HG03097 (cell line): Measurements from ENCODE around the gene TTLL9.

Source experiments
- ATAC-seq: cut with Tn5 transposase; IDR thresholded peaks from one replicate; pipeline ENCODE4 v1.9.1; 2021; ENCODE audit not compliant: unreplicated experiment, low FRiP score

Gene TTLL9

DNA sequence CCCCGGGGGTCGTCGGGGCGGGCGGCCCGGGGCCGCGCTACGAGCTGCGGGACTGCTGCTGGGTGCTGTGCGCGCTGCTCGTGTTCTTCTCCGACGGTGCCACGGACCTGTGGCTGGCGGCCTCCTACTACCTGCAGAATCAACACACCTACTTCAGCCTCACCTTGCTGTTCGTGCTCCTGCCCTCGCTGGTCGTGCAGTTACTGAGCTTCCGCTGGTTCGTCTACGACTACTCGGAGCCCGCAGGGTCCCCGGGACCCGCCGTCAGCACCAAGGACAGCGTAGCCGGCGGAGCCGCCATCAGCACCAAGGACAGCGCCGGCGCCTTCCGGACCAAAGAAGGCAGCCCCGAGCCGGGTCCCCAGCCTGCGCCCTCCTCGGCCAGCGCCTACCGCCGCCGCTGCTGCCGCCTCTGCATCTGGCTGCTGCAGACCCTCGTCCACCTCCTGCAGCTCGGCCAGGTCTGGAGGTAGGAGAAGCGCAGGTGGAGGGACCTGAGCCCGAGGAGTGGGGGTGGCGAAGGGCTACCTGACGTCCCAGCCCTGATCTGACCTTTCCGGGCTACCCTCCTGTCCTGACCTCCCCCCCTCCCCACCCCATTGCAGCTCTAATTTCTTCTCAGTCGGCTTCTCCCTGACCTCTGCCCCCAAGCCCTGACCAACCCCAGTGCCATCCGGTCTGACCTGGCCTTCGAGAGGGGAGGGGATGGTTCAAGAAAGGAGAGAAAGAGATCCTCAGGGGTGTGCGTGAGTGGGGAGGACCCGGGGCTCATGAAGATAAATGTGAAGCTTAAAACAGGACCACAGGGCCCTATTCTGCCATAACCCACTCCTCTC lies 98.1 kb downstream of the TTLL9 start:
- ATAC-seq = no peak

DNA sequence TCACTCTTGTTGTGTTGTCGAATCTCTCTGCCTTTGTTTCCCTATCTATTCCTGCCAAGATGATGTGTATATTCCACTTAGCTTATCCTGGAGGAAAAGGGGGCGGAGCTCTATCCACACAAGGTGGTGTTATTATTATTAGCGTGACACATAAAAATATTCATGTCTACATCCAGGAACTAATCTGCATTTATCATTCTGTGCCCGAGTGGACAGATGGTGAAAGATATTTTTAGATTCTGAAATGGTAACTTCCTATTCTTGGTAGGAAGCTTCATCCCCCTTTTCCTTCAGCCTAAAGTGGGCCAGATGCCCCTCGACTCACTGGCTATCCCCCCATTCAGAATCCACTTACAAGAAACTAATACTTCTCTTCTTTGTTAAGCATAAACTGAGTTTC lies 99.6 kb downstream of the TTLL9 start:
- ATAC-seq = no peak

DNA sequence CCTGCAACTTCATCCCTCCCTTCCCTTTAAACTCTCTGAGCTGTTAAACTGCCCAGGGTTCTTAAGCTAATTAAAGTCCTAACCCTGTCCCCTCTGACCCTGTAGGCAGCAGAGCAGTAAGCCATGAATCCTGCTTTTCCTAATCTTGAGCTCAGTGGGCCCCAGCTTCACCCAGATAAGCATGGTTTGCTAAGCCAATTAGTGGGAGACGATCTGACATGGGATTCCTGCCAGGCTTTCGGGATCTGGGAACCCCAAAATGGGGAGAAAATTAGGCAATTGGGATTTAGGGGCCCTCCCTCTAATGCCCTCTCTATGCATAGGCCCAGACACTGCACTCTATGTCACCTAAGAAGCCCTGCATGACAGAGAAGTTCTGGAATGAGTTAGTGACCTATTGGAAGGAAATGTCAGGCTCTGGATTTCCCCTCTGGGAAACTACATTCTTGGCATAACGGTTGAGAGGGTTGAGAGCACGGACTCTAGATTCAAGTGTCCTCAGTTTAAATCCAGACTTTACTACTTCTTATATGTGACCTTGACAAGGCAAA lies 102.1 kb downstream of the TTLL9 start:
- ATAC-seq = no peak

DNA sequence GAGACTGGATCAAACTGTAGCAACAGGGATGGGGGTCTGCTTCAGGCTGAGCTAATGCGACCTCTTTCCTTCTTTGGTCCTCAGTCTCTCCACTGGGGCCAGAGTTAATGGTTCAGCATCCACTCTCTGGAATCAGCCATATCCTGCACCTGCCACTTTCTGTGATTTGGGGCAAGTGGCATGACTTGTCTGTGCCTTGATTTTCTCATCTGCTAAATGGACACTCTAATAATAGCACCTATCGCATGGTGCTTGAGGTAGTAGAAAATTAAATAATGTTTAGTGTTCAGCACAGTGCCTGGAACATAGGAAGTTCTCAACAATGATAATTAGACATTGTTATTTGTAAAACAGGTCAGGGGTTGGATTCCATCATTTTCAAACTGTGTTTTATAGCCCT lies 103.9 kb downstream of the TTLL9 start:
- no peak for ATAC-seq

DNA sequence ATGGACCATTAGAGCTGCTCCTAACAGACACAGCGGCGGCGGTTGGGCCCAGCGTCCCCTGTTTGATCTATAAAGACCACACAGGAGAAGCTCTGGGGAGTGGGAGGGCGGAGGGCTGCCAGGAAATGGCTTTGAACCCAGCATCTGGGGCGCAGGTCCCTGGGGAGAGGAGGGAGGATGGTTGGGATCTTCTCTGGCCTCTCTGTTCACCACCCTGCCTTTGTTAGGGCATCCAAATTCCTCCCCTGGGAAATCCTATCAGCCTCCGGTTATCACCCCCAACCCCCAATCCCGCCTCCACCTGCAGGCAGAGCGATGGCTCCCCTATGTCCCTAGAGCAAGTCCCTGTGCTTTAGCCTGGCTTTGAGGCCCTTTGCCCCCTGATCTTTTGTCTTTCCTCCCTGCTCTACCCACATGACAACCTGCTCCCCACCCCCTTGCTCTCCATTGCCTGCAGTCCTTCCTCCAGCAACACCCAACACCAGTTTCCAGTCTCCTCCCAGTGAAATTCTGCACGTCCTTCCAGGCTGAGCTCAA lies 104.6 kb downstream of the TTLL9 start:
- ATAC-seq = no peak

DNA sequence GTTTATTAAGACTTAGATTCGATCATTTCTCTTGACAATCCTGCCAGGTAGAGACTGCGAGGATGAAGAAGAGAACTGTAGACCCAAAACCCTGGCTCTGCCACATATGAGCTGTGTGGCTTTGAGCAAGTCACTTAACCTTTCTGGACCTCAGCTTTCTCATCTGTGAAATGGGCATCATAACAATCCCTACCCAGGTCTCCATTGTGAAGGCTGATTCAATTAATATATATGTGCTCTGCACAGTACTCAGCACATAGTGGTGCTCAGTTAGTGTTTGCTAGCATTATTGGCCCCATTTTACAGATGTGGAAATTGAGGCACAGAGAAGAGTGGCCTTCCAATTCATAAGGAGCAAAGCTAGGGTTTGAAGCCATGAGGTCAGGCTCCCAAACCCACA lies 105.4 kb downstream of the TTLL9 start:
- no peak for ATAC-seq

DNA sequence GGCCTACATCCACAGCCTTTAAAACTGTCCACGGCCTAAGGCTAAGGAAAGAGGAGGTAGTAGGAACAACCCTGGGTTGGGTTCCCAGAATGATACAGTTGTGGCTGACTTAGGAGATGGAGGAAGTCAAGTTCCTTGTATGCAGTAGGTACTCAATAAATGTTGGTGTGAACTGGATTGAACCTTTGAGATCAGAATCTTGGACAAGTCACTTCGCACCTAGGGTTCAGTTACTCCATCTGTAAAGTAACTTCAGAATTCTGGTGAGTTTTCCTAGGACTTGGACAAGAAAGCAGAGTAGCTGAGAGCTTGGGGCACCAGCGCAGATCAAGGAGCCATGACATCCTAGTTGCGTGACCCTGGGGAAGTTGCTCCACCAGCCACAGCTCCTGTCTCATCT lies 106.6 kb downstream of the TTLL9 start:
- no peak for ATAC-seq

DNA sequence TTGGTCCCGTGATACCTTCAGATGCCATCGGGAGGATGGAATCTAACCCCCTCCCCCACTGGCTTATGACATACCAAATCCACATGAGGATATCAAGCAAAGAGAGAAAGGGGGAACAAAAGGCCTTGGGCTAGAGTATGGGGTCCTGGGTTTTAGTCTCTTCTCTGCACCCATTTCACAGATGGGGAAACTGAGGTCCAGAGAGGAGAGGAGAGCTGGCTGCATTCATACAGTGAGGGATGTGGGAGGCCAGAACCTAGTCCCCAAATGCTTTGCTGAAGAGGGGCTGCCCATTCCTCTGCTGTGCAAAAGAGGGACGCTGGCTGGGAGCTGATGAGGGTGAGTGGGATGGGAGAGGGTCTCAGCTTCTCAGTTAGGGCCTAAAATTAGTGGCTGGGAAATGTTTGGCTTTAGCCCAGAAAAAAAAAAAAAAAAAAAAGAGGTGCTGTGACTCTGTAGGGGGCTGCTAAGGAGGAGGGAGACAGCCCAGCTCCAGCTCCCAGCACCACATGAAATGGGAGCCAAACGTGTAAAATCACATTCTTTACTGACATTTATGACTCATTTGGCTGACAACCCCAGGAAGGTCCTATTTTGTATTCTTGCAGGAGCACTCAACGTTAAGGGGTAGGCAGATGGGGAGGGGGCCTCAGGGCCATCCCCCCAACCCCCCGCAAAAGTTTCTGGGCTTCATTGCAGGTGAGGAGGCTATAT lies 109.4 kb downstream of the TTLL9 start:
- no peak for ATAC-seq

DNA sequence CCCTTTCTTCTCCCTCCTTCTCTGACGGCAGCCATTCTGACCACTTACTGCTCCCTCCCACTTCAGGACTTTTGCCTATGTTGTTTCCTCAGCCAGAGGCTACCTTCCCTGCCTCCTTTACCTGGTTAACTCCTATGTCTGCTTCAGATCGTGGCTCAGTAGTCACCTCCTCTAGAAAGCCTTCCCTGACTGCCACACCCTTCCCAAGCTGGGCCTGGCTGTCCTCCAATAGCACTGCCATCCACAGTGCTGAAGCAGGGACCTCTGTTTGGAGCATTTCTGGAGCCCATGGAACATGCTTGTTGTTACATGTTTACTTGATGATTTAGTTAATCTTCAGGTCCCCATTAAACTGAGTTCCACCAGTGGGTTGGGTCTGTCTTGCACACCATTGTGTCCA lies 111.3 kb downstream of the TTLL9 start:
- no peak for ATAC-seq

DNA sequence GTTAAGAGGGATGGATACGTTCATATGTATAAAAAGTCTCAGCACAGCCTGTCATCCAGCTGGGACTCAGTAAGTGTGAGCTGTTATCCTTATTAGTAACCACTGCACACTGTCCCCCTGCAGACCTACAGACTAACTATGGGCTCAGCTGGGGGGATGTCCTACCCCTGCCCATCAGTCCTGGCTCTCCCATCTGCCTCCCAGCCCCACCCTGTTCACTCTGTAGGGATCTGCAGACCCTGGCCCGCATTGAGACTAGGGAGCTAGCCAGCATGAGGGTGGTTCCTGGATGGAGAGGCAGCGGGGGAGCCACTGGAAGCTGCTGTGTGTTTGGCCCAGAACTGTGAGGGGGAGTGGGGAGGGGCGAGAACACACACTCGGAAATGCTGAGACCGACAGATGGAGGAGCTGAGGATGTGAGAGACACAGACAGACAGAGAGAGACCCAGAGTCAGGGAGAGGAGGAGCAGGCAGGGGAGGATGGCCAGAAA lies 114.6 kb downstream of the TTLL9 start:
- ATAC-seq = no peak

DNA sequence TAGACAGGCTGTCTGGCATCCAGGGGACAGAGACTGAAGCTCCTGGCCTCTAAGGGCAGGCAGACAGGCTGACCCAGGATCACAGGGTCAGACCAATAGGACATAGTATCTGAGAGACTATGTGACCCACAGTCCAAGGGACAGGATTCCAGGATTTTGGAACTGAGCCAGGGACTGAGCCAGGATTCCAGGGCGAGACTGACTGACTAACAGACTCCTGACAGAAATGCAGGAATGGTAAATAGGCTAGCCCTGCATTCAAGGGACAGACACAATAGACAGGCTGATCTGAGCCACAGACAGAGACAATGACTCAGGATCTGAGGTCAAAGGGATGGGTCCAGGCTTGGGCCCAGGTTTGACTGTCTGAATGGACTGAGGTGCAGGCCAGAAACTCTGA lies 117.3 kb downstream of the TTLL9 start:
- ATAC-seq = no peak

DNA sequence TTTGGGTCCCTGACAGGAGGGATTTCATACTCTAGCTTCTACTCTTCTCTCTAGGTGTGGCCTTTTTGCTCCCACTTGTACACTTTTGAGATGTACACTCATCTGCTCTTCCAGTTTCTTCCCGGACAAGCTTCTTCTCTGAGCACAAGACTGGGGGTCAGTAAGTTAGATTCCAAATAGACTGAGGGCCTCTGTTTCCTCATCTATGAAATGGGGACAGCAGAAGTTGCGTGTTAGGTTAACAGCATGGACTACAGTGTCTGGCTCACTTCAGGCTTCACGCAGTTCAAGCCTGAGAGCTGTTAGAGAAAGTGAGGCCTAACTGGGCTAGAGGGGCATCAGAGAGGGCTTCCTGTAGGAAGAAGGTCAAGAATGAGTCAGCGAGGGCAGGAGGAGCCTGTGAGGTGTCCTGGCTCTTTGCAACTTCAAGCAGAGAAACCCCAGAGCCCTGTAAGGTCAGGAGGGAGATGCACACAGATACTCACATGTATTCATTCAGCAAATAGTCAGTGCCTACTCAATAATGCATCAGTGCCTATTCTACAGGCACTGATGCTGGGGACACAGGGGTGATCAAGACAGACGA lies 118.1 kb downstream of the TTLL9 start:
- no peak for ATAC-seq

DNA sequence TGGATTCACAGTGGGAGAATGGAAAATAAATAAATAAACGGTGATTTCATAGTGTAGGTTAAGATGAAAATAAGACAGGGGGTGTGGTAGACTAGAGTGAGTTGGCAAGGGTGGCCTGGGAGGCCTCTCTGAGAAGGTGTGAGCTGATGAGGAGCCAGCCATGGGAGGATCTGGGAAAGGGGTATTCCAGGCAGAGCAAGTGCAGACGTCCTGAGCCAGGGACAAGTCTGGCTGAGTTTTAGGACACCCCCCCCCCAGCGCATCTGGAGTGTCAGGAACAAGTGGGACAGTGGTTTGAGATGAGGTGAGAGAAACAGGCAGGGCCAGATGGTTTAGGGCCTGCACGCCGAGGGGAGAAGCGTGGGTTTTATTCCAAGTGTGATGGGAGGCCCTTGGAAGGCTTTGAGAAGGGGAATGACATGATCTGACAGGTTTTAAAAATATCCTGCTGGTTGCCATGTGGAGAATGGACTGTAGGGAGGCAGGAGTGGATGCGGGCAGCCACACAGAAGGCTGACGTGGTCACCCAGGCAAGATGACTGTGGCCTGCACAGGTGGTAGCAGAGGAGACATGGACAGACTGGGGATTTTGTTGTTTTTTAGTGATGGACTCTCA lies 118.7 kb downstream of the TTLL9 start:
- no peak for ATAC-seq

DNA sequence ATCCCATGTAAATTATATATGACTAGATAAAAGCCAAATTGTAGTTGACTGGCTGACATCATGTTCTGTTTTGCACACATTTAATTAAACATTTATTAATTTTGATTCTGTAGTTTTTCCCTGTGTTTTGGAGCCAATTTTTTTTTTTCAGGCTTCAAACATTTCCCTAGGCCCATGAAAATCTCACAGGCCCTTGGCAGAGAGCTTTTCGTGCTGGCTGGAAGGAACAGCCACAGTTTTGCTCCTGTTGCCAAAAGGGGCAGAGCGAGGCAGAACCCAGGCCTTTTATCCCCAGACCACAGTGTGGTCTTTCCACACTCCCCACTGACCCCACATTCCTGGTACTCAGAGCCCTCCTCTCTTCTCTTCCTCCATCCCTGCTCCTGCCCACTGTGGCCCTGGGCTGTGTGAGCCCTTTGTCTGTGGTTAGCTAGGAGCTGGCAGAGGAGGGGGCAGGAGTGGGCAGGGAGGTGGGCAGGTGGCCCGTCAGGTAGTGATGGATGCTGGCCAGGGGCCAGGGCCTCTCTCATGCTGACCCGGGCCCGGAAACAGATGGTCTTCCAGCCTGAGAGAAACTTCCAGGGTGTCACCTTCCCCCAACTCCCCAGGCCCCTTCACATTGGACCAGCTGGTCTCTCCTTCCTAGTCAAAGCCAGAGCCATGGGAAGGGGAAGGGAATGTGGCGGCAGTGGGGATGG lies 120.4 kb downstream of the TTLL9 start:
- no peak for ATAC-seq

DNA sequence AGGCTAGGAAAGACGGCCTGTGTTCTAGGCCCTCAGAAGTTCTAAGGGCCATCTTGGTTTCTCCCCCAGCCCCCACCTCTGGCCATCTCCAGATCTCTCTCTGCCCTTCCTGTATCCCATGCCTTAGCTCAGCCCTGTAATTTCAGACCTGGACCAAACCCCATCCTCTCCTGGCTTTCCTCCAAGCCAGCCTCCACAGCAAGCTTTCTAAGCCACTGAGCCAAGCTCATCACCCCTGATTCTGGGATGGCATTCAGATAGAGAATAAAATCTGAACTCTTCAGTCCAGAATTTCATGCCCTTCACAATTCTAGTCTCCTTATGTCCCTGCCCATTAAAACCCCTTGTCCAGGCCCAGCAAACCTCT lies 120.9 kb downstream of the TTLL9 start:
- ATAC-seq = no peak

DNA sequence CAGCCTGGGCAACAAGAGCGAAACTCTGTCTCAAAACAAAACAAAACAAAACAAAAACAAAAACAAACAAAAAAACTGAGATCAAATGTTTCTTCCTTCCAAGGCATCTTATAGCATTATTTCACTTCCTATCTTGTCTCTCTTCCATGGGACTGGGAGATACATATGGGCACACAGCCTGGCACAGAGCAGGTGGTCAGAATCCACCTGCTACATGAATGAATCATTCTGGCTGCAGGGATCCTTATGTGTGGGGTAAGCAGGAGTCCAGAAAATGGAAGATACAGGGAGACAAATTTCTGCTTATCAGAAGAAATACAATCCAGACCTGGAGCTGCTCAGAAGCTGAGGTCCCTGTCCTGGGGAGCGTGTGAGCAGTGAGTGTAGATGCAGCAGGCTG lies 121.7 kb downstream of the TTLL9 start:
- ATAC-seq = no peak
